Inflammatory macrophage treated with lipopolysaccharide for 4 hours (primary cell): ENCODE results near the gene RPTOR.

ENCODE experiments used
- DNase-seq: peaks from one replicate; pipeline ENCODE4 v3.0.0-alpha.2; 2020

The RPTOR gene

GRCh38 chr17:80770881-80771611 lies 226.4 kb downstream of the RPTOR start:
- DNase-seq = no peak

- DNase-seq = no peak
Observed at GRCh38 chr17:80771612-80772005, 227.0 kb downstream of the RPTOR start.

DNA sequence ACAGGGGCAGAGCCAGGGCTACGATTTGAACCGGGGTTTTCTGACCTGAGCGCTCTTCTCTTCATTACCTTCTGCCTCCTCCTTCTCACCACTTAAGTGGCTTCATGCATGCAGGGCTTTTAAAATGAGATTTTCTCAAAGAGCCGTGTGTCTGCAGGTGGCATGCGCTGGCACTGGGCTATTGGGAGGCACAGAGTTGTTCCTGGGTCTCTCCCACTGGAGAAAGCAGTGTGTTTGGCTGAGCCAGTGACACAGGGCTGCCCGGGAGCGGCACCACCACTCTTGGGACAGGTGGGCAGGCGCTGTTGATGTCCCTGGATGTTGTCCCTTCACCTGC lies 228.2 kb downstream of the RPTOR start:
- DNase-seq = no peak

DNA sequence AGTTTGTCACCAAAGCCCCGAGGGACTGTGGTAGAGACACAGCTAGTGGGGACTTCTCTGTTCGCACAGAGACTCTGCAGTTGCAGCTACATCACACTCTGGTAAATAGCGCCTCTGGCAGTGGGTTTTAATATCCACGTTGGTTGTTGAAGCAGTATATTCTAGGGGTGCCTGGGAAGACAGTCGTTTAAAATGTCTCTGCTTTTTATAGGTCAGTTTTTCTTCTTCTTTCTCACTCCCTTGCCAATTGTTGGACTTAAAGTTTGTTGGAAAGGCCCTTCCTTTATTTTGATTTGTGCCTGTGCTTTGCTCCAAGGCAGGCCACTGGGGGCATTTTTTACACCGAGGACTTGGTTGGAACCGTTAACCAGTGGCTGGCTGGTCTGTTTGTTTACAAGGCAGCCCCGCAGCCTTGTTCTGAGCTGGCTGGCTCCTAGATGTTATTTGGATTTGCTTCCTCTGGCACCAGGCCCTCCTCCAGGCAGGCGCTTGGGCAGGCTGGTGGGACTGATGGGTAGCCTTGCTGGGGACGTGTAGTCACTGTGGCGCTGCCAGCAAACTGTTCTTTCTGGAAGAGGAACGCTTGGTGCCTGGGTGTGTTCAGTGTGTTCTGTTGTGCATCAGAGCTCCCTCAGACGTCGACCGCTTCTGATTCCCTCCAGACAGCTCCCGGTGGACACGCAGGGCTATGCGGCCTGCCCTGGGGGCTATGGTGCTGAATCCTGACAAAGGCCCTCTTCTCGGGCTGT lies 228.8 kb downstream of the RPTOR start:
- no peak for DNase-seq

DNA sequence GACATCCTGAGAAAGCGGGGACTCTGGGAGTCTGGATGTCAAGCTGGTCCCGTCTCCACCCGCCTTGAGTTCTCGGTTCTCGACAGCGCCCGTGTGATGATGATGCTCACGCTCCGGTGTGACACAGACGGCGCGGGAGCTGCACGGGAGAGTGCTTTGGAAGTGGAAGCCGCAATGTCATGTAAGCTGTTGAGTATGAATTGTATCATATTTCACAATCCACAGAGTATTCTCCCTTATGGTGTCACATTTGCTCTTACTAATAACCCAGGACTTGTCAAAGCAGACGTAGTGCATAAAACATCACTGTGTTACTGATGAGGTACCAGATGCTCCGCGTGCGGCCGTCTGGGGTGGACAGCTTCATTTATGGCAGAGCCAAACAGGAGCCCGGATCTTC lies 229.5 kb downstream of the RPTOR start:
- no peak for DNase-seq

- DNase-seq = no peak
Observed at GRCh38 chr17:80774643-80775281, 230.1 kb downstream of the RPTOR start.

DNA sequence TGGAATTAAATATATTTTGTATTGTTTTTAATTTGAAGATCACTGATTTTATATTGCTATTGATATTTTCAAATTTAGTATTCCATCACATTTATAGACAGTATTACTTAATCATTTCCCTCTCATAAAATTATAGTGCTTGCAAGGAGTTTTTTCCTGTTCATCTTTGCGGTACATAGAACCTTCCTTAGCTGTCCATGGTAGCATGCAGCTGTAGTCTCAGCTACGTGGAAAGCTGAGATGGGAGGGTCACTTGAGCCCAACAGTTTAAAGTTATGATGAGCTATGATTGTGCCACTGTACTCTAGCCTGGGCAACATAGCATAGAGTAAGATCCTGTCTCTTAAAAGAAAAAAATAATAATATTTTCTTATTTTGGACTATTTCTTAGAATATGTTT lies 231.2 kb downstream of the RPTOR start:
- DNase-seq = no peak

GRCh38 chr17:80777274-80777673 lies 232.6 kb downstream of the RPTOR start:
- no peak for DNase-seq

DNA sequence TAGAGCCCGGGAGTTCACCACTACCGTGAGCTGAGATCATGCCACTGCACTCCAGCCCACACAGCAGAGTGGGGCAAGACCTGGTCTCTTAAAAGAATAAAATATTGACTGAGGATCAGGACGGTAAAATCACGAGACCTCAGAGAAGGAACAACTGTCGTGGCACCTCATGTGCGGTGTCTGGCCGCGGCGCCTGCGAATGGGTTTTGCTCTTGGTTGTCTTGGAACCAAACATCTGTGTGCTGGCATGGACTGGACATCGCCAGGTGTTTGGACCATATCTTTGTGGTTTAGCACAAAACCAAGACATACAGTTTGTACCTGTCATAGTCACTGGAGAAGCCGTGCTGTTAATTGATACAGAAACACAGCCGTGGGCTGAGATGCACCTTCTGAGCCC lies 234.1 kb downstream of the RPTOR start:
- no peak for DNase-seq

GRCh38 chr17:80779336-80779735 lies 234.7 kb downstream of the RPTOR start:
- DNase-seq = no peak

- DNase-seq = peak; percentile 68
Observed at GRCh38 chr17:80779961-80780380, 235.3 kb downstream of the RPTOR start.

- peak; percentile 37 for DNase-seq
Observed at GRCh38 chr17:80780381-80781198, 236.0 kb downstream of the RPTOR start.

GRCh38 chr17:80781211-80781610 lies 236.6 kb downstream of the RPTOR start:
- peak; percentile 51 for DNase-seq

- no peak for DNase-seq
Observed at GRCh38 chr17:80781807-80782277, 237.2 kb downstream of the RPTOR start.

- no peak for DNase-seq
Observed at GRCh38 chr17:80782536-80783427, 238.1 kb downstream of the RPTOR start.

DNA sequence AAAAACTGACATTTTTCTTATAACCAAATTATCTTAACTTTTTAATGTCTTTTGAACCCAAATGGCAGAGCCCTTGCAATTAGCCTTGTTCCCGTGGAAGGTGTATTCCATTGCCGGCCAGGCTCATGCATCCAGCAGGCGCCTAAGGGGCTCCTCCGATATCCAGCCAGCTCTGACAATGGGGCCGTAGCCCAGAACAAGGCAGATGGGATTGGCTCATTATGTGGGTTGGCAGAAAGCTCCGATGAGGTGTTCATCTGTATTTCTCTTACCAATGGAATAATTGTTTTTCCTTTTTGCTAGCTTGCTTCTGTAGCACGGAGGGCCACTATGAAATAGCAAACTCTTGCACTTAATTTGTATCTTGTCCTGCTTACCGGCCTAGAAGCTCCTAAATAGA lies 238.8 kb downstream of the RPTOR start:
- DNase-seq = no peak

DNA sequence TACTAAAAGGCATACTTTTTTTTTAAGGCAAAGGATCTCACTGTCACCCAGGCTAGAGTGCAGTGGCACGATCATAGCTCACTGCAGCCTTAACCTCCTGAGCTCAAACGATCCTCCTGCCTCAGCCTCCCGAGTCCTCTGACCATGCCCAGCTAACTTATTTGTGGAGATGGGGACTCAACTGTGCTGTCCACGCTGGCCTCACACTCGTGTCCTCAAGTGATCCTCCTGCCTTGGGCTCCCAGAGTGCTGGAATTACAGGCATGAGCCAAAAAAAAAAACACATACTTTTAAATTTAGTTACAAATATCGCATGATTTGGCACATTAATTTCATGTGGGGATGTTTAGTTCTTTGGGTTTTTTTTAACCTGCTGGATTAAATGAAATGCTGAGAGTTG lies 239.3 kb downstream of the RPTOR start:
- DNase-seq = no peak

DNA sequence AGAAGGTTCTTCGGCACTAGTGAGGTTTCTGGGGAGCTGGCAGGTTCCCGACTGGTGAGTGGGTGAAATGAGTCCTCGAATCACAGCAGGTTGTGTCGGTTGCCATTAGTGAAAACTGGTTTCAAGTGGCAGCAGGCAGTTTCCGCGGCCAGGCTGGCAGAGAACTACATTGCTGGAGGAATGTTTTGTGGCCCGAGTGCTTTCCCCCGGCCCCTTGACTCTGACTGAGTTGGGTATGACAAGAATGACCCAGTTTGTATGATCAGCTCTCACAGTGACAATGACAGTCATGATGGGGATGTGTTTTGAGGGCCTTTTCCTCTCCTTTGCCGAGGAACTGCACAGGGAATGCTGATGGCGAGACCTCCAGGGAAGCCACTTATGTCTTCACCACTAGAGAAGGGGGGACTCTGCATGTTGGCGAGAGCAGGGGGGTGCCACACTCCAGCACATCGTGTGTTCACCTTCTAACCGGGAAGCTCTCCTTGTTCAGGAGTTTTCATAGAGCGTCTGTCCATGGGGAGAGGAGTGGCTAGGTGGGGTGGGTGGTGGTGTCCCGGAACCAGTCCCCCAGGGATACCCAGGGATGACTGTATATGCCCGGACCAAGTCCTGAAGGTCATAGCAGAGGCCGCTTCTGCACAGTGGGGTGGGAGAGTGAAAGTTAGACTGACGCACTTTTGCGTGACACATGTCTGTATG lies 241.0 kb downstream of the RPTOR start:
- DNase-seq = no peak

- DNase-seq = no peak
Observed at GRCh38 chr17:80786470-80786869, 241.8 kb downstream of the RPTOR start.

GRCh38 chr17:80786887-80787286 lies 242.2 kb downstream of the RPTOR start:
- DNase-seq = no peak

DNA sequence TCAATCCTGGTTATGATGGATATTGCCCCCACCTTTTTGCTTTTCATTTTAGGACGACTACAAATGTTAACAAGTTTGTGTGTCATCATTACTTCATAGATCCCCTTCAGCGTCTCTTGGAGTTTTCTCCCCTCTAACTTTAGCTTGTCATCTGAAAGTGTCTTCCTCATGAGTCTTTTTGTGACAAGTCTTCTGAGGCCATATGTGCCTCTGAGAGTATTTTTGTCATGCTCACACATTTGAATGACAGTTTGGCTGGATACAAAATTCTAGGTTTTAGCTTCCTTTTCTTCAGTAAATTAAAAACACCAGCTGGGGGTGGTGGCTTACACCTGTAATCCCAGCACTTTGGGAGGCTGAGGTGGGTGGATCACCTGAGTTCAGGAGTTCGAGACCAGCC lies 243.2 kb downstream of the RPTOR start:
- no peak for DNase-seq
